DMS114 treated with DMSO at 0.1 percent for 48 hours (cell line): ENCODE results near the gene GALM.
"Not testable (repeated sequence)": the region's sequence is repeated elsewhere in the genome, so short reads cannot be mapped to it uniquely, and the experiment has no call there.

Source experiments
- DNase-seq: peaks from one replicate; lab custom pipeline; 2025; ENCODE audit not compliant: unreplicated experiment; lab: John Stamatoyannopoulos, UW

GALM gene

DNA sequence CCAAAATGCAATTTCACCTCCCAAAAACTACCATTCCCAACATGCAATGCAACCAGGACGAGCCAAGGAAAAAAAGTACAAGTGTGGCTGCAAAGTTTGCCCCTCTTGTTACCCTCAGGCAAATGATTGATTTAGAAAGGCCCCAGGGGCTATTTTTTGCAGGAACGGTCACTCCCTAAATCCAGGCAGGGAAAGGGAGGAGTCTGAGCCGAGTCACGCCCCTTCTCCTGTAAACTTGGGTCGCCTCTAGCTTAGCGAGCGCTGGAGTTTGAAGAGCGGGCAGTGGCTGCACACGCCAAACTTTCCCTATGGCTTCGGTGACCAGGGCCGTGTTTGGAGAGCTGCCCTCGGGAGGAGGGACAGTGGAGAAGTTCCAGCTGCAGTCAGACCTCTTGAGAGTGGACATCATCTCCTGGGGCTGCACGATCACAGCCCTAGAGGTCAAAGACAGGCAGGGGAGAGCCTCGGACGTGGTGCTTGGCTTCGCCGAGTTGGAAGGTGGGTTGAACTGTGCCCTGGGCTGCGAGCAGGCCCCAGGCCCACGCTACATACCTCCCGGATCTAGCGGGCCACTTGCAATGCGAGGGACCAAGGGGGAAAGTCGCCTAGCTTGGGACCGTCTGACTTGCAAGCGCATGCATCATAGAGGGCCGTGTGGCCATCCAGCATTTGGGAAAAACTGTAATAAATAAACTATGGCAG, at the start of gene GALM:
TSS of gene GALM (plus strand) at position 261 of the 702 bp plus-strand sequence. CDS start at position 309, 48 bp downstream.
- peak; percentile 73 for DNase-seq

DNA sequence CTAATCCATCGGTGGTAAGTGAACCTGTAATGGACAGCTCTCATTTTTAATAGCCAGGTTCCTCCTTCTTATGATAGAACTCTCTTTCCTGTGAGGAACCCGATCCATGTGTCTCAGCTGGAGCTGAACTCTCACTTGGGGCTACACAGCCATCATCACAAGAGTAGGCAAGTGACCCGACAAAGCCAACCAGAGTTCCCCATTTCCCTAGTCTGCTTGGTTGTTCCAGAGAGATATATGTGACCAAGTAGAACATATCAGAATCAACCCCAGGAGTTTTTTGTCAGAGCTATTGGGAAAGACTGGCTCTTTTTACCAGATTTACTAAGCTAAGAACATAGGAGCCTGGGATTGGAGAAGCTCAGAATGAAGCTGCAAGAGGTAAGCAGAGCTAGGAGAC, 48.6 kb upstream of the GALM start:
- DNase-seq, result no peak

DNA sequence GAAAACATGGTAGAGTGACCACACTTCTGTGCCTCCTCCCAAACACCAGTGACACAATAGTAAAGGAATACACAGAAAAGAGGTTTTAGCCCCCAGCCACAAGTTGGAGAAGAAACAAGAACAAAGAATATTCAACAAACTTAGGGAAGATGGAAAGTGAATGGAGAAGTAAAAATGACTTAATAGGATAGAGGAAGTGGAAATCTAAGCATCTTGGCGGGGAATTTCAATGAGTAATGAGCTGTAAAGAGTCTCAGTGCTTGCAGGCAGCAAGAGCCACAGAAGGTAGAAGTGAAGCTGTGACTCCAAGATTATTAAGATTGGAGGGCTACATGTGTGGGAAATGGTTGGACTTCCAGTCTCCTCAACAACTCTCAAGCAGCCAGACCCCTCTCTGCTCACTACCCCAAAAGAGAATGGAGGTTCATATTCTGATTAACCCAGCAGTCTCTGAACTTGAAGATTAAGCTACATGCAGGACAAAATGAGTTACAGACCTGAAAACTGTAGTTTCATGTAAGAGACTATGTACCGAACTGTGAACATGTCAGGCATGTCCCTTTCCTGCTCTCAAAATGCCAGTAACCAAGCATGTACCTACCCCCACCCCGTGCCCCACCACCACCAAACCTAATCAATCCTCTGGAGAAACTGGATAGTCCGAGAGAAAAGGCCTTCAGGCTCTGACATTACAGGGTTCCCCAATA, 46.3 kb upstream of the GALM start:
- no peak for DNase-seq

DNA sequence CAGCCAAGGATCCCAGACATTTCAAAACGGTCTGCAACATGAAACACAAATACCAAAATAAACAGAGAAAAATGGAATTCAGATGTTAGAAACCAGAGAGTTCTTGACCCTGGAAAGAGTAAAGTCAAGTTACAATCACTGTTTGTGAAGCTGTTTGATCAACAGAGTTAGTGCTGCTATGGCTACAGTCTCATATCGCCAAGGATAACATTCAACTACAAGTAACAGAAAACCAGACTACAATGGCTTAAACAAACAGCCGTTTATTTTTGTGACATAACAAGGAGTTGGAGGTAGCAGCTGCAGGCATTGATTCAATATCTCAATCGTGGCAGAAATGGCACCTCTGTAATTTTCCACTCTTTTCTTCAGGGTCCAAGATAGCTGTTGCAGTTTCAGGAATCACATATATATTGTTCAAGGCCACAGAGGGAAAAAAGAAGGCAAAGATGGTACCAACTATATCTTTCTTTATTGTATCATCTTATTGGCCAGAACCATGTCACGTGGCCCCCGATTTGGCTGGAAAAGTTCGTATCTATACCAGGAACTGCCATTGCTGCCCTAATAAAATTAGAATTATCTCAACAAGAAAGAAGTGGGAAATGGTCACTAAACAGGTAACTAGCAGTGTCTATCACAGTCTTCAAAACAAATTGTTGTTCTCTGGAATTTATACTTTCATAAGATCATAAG, 45.5 kb upstream of the GALM start:
- no peak for DNase-seq

DNA sequence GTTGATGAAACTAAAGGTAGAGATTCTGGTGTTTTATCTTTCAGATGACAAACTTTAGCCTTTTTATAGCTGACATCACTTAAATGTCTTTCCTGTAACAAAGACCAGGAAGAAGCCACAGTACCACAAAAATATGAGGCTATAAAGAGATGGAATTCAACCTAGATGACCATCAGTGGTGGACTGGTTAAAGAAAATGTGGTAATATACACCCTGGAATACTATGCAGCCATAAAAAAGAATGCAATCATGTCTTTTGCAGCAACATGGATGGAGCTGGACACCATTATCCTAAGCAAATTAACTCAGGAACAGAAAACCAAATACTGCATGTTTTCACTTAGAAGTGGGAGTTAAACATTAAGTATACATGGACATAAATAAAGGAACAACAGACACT, 44.9 kb upstream of the GALM start:
- no peak for DNase-seq

DNA sequence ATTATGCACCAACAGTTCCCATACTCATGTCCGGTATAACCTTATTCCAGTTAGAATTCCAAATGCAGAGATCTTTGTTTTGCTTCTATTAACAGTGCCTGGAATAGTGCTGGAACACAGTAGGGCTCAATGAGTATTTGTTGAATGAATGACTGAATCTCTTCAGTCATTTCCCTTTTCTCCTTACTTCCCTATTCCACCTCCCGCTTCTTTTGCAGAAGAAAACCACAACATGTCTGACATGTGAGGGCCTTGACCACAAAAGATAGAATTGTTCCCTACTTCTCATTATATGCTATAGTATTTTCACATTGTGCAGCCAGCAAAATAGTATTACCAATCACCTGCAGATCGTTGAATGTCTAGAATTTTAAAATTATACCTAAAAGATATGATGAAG, 43.7 kb upstream of the GALM start:
- no peak for DNase-seq

DNA sequence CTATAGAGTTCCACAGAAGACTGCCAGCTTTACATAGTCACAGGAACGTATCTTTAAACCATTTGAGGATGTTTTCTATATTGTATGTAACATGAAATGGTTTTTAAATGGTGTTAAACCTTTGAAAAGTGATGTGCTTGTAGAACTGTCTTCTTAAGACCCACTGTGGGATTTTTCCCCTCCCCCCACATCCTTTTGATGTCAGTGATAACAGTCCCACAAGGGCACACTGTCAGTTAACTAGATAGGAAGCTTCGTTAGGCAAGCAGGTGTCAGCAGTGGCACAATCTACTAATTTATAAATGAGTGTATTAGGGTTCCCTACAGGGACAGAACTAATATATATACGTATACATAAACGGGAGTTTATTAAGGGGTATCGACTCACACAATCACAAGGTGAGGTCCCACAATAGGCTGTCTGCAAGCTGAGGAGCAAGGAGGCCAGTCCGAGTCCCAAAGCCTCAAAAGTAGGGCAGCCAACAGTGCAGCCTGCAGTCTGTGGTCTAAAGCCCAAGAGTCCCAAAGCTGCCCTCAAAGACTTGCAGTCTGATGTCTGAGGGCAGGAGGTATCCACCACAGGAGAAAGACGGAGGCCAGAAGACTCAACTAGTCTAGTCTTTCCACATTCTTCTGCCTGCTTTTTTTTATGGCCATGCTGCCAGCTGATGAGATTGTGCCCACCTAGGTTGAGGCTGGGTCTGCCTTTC, 39.4 kb upstream of the GALM start:
- DNase-seq, result no peak

DNA sequence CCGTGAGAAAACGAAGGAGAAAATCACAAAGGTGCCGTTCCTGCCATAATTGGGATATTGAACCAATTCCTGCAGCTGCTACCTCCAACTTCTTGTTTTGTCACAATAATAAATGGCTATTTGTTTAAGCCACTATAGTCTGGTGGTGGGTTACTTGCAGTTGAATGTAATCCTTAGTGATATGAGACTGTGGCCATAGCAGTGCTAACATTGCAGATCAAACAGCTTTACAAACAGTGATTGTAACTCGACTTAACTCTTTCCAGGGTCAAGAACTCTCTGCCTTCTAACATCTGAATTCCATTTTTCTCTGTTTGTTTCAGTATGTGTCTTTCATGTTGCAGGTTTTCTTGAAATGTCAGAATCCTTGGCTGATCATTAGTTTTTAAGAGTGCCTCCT, 38.5 kb upstream of the GALM start:
- no peak for DNase-seq

DNA sequence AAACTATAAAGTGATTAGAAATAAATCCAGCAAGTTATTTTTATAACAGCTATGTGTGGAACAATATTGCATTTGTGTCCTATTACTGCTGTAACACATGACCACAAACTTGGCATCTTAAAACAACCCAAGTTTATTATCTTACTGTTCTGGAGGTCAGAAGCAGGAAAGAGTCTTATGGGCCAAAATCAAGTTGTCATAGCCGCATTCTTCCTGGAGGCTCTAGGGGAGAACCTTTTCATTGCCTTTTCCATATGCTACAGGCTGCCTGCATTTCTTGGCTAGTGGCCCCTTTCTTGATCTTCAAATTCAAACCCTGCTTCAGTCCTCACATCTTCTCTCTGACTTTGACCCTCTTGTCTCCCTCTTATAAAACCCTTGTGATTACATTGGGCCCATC, 36.2 kb upstream of the GALM start:
- DNase-seq, result no peak

DNA sequence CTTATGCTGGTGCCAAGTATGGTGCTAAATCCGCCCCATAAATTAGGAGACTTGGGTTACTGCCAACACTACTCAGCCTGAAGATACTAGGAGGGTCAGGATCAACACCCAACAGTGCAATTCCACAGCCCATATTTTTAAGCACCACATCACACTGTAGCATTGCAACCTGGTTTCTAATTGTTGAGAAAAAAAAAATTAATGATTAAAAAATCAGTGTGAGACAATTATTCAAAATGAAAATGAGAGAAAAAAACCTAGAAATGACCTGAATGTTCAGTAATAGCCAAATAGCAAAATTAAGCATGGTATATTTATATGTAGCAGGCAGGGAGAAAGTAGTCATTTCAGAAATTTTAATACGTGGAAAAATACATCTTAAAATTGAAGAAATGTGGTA, 33.9 kb upstream of the GALM start:
- DNase-seq, result no peak

DNA sequence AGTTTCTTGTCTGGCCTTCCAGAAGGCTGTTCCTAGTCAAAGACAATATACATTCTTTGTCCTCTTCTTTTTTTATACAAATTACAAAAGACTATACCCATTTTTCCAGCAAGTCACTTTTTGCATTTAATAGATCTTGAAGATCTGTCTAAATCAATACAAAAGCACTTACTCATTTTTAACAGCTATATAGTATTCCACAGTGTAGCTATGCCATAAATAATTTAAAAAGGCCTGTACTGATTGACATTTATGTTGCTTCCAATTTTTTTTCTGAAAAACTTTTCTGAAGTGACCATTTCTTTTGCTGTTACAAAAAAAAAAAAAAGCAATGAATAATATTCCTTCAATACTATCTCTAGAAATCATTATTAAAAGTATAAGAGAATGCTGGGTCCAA, 32.9 kb upstream of the GALM start:
- no peak for DNase-seq

DNA sequence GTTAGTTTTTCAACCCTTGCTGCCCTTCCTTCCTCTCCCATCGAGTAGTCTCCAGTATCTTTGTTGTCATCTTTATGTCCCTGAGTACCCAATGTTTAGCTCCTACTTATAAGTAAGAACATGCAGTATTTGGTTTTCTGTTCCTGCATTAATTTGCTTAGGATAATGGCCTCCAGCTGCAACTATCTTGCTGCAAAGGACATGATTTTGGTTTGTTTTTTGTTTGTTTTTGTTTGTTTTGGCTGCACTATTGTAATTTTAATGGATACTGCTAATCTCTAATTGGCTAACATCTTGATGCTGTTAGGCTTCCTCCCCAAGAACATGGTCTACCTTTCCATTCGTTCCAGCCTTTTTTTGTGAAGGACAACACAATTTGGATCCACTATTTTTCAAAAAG, 32.0 kb upstream of the GALM start:
- no peak for DNase-seq

DNA sequence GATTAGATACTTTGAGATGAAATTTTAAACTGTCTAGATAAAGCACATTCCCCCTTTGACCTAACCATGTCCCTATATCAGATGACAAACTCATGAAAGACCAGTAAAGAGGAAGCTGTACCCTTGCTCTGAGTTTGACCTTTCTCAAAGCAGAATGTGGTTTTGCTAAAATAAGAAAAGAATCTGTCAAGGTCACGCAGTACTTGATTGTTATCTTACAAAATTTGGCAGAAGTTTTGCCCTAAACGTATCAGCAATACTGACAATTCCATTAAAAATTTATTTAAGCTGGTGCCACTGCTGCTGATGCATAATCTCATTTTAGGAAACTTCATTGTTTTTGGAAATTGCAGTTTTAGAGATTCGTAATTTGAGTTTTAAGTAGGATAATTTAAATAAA, 31.2 kb upstream of the GALM start:
- no peak for DNase-seq

DNA sequence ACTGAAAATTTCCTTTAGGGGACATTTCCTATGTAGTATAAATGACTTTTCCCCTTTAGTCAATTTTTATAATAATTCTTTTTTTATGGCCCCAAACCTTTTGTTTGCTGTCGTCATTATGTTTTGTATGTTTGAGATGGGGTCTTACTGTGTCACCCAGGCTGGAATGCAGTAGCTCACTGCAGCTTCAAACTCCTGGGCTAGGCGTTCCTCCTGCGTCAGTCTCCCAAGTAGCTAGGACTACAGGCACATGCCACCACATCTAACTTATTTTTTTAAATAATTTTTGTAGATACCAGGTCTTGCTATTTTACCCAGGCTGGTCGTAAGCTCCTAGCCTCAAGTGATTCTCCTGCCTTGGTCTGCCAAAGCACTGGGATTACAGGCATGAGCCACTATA, 30.8 kb upstream of the GALM start:
- DNase-seq, result no peak

DNA sequence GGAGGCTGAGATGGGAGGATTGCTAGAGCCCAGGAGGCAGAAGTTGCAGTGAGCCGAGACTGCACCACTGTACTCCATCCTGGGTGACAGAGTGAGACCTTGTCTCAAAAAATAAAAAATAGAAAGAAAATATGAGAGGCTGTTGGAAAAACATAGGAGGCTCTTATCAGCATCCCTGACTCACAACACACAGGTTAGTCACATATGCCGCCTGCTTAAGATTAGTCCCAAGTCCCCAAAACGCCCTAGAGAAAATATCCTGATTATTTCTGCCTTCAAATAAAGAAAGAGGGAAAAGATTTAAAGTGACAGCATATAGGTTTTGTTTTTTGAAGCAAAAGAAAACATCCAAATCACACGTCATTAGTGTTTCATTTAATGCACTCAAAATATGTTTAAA, 29.8 kb upstream of the GALM start:
- DNase-seq, result no peak

DNA sequence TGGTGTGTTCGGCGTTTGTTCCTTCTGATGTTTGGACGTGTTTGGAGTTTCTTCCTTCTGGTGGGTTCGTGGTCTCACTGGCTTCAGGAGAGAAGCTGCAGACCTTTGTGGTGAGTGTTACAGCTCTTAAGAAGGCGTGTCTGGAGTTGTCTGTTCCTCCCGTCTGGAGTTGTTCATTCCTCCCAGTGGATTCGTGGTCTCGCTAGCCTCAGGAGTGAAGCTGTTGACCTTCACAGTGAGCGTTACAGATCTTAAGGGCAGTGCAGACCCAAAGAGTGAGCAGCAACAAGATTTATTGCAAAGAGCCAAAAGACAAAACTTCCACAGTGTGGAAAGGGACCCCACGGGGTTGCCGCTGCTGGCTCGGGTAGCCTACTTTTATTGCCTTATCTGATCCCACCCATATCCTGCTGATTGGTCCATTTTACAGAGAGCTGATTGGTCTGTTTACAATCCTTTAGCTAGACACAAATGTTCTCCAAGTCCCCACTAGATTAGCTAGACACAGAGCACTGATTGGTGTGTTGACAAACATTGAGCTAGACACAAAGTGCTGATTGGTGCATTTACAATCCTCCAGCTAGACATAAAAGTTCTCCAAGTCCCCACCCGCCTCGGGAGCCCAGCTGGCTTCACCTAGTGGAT, 23.4 kb upstream of the GALM start:
- not testable (repeated sequence) for DNase-seq

DNA sequence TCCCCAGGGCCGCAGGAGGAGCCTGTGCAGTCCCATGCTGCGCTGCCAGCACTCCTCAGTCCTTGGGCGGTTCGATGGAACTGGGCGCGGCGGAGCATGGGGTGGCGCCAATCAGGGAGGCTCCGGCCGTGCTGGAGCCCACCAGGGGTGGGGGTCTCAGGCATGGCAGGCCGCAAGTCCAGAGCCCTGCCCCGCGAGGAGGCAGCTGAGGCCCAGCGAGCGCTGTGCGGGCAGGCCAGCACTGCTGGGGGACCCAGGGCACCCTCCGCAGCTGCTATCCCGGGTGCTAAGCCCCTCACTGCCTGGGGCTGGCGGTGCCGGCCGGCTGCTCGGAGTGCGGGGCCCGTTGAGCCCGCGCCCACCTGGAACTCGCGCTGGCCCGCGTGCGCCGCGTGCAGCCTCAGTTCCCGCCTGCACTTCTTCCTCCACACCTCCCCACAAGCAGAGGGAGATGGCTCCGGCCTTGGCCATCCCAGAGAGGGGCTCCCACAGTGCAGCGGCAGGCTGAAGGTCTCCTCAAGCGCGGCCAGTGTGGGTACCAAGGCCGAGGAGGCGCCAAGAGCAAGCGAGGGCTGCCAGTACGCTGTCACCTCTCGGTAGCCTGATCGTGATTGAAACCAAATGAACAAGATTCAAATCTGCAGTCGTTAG, 22.8 kb upstream of the GALM start:
- DNase-seq, result no peak

DNA sequence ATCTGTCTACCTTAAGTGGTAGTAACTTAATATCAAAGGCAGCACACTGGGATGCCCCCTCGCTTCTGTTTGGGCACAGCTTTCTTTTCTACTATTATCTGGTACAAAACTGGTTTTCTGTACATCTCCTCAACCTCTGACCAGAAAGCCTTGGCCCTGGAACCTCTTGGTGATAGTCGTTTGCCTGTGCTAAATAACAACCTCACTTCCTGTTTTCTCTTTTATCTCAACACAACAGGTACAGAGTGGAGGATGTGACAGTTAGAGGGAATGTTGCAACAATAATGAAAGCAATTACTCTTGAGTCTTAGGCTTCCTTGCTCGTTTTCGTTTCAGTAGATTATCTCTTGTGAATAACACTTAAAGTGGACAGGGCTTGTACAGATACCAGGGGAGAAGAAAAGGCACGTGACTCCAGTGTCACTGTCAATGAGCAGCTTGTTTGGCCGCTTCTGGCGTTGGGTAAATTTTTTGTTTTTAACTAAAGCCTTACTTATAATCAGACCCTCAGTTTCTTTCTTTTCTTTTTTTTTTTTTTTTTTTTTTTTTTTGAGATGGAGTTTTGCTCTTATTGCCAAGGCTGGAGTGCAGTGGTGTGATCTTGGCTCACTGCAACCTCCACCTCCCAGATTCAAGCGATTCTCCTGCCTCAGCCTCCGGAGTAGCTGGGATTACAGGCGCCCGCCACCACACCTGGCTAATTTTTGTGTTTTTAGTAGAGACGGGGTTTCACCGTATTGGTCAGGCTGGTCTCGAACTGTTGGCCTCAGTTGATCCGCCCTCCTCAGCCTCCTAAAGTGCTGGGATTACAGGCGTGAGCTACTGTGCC, 22.0 kb upstream of the GALM start:
- not testable (repeated sequence) for DNase-seq

DNA sequence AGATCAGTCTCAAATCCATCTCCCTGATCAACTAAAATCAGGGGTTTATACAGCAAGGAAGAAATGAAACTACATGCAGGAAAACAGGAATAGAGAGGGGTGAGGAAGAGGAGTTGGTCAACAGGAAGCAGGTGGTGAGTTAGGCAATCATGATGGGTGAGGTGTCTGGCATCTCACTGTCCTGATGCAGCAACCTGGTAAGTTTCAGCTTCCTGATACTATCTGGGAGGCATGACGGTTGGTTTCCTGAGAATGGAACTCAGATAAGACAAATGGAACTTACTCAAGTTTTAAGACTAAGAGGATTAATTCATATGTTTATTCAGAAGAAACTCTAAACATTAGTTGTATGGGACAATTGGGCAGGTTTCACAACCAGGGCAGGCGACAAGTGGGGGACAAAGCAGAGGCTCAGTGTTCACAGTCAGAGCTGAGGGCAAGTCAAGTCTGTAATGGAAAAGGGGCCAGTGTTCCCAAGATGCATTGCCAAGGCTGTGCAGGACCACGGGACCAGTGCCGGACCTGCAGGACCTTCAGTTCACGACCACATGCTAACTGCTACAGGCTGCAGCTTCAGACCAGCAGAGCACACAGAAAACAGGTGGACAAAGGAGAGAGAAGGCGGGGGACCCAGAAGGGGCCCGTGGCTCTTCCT, 17.7 kb upstream of the GALM start:
- no peak for DNase-seq
